ENCODE measurements around the gene MSI2. TPM values are rescaled to one million over a fixed set of nuclear protein-coding genes. Genes with fewer than 3 reads are reported as not detected.

The MSI2 gene
- total RNA-seq, 3 donors from 2014 or later: 13.4 to 89.1 (median 71.1) TPM

DNA sequence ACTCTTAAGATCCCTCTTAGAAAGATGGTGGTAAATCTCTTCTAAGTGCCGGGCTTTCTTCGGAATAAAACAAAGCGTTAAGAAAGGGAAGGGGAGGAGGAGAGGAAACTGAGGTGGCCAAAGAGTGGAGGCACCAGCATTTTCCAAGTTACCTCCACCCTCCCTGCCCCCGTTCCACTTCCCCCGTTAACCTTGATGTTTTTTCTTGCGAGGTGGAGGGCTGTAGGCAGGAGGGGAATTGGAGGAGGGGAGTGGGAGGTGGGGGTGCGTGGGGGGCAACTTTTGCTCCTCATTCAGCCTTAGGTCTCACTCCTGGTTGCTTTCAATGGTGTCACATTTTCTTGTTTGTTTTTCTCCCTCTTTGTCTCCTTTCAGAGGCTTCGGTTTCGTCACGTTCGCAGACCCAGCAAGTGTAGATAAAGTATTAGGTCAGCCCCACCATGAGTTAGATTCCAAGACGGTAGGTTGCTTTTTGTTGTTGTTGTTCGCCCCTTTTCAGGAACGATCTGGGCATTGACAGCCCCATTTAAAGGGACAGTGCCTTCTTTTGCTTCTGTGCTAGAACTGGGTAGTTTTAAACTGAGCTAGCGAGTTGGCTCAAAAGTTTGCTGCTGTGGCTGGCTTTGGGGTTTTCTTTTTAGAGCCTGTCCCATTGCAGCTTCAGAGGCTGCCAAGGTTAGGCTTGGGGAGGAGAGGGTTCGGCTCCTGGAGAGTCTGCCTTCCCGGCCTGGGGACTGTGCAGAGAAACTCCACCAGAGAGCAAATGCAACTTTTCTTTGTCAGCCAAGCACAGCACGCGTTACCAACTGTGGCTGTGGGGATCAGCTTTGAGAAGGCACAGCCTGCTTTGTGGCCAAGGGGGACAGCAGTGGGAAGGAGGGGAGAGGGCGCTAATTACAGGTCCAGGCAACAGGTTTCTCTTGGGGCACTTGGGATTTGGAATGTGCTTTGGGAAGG is 1.9 kb downstream of the MSI2 start:
- Histone ChIP-seq H3K27me3 (no peaks in the 10 kb centered on the region), H3K27ac (peak overlapping the region; percentile 50 to 98), H3K36me3 (no peaks in the 10 kb centered on the region), H3K4me3 (peak overlapping the region; percentile 87 to 95 (median 92)), H3K4me1 (peaks cover 4 to 5% of the 10 kb centered on the region in 2 donors), H3K9me3 (no peaks in the 10 kb centered on the region)
- TF ChIP-seq POLR2A (IDR thresholded peaks at IDR 0.05) (no peak), POLR2AphosphoS5 (IDR thresholded peaks at IDR 0.05) (no peak)
- TF ChIP-seq, protein P1, sequence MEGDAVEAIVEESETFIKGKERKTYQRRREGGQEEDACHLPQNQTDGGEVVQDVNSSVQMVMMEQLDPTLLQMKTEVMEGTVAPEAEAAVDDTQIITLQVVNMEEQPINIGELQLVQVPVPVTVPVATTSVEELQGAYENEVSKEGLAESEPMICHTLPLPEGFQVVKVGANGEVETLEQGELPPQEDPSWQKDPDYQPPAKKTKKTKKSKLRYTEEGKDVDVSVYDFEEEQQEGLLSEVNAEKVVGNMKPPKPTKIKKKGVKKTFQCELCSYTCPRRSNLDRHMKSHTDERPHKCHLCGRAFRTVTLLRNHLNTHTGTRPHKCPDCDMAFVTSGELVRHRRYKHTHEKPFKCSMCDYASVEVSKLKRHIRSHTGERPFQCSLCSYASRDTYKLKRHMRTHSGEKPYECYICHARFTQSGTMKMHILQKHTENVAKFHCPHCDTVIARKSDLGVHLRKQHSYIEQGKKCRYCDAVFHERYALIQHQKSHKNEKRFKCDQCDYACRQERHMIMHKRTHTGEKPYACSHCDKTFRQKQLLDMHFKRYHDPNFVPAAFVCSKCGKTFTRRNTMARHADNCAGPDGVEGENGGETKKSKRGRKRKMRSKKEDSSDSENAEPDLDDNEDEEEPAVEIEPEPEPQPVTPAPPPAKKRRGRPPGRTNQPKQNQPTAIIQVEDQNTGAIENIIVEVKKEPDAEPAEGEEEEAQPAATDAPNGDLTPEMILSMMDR (IDR thresholded peaks at IDR 0.05): no peak
- intact Hi-C loops (cut with DNase I; ENCODE audit: low total_unique reads): loop anchor here (5.0 kb wide), 1 partner anchor 1044 kb away; no protein-coding TSS in a partner anchor
- DNase-seq (ENCODE audit: low spot score in 2 of 2): no peak

DNA sequence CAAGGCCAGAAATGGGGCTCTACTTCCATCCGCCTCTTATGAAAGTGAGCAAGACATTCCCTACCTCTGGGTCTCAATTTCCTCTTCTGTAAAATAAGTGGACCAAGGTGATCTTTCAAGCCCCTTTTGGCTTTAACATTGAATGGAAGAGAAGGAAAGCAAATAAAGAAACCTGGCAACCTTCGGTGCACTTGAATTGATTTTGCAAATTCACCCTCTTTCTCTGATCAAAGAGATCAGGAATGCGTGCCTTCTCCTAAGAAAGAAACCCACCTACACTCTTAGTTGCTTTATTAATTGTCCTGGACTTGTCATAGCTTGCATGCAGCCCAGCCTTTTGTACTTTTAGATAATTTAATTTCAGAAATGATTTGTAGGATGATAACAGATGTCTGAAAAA is 3.0 kb downstream of the MSI2 start:
- no peaks in the 10 kb centered on the region for H3K36me3 ChIP-seq
- DNase-seq (ENCODE audit: low spot score in 2 of 2): no peak
- no peaks in the 10 kb centered on the region for H3K9me3 ChIP-seq
- H3K27ac ChIP-seq: peak overlapping the region; percentile 4 to 98
- intact Hi-C loops (cut with DNase I; ENCODE audit: low total_unique reads): loop anchor here (5.0 kb wide), 1 partner anchor 1043 kb away; no protein-coding TSS in a partner anchor
- peak overlapping the region in 2 of 3 donors; percentile 92 to 95 for H3K4me3 ChIP-seq
- peaks cover 4 to 5% of the 10 kb centered on the region in 2 donors for H3K4me1 ChIP-seq
- no peak for TF ChIP-seq POLR2A (IDR thresholded peaks at IDR 0.05)
- no peak for TF ChIP-seq POLR2AphosphoS5 (IDR thresholded peaks at IDR 0.05)
- TF ChIP-seq, protein P1 (IDR thresholded peaks at IDR 0.05): no peak
- H3K27me3 ChIP-seq: no peaks in the 10 kb centered on the region

DNA sequence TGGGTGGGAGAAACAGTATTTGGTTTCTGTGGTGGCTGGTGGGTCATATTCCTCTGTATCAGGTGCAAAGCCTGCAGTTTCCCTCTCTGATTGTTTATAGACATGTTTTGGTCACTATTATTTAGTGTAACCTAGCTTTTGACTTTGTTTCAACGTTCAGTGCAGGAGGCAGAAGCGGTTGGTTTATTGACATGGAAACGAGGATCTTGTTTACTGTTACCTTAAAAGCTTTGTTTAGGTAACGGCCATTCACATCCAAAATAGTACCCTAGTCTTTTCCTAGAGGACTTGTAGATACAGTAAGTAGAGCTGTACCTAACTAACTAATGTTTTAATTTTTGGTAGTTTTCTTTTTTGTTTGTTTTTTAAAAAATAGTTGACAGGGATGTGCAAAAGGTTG is 3.5 kb downstream of the MSI2 start:
- Histone ChIP-seq H3K4me3 (peak overlapping the region in 2 of 3 donors; percentile 92 to 95), H3K27ac (peak overlapping the region in 1 of 2 donors; percentile 98), H3K9me3 (no peaks in the 10 kb centered on the region), H3K27me3 (no peaks in the 10 kb centered on the region), H3K4me1 (peaks cover 4 to 5% of the 10 kb centered on the region in 2 donors), H3K36me3 (no peaks in the 10 kb centered on the region)
- intact Hi-C loops (cut with DNase I; ENCODE audit: low total_unique reads): loop anchor here (5.0 kb wide), 1 partner anchor 1042 kb away; no protein-coding TSS in a partner anchor
- TF ChIP-seq POLR2A (IDR thresholded peaks at IDR 0.05) (no peak), POLR2AphosphoS5 (IDR thresholded peaks at IDR 0.05) (no peak)
- TF ChIP-seq, protein P1 (IDR thresholded peaks at IDR 0.05): no peak
- DNase-seq (ENCODE audit: low spot score in 2 of 2): no peak

DNA sequence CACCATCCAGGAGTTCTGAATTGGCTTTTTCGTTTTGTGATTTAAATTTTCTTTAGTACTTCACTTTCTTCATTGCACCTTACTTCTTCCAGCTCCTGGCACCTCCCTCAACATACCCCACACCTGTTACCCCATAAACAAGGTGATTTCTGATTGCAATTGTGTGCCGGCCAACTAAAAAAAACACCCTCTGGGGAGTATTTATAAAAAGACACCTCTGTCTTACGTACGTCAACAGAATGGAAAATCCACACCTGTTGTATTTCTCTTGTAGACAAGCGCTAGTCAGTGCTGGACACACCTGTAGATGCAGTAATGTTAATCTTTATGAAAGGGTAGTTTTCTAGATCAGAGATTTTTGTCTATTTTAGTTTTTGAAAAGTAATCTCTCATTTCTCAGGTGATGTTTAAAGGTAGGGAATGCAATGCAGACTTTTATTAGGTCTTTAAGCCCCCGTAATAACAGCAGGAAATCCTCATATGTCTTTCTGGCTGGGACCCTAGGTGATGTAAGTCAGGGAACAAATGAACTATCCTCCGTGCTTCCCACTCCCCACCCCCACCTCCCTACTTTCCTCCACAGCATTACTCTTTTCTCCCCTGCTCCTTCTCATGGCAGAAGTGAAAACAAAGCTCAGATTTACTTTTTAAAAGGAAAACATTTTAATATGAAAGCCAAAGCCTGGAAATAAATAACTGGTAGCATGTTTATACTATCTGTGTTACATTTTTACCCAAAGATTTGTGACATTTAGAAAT is 4.2 kb downstream of the MSI2 start:
- TF ChIP-seq, protein P1 (IDR thresholded peaks at IDR 0.05): no peak
- TF ChIP-seq POLR2A (IDR thresholded peaks at IDR 0.05) (no peak), POLR2AphosphoS5 (IDR thresholded peaks at IDR 0.05) (no peak)
- Histone ChIP-seq H3K9me3 (no peaks in the 10 kb centered on the region), H3K27ac (no peak overlapping the region), H3K36me3 (no peaks in the 10 kb centered on the region), H3K4me1 (peaks cover 4 to 5% of the 10 kb centered on the region in 2 donors), H3K27me3 (no peaks in the 10 kb centered on the region), H3K4me3 (no peak overlapping the region)
- DNase-seq (ENCODE audit: low spot score in 2 of 2): no peak
- intact Hi-C loops (cut with DNase I; ENCODE audit: low total_unique reads): no loop called here
